GM15510 (cell line): ENCODE data around the gene ARHGEF4.

Experiments
- POLR2A ChIP-seq: IDR thresholded peaks from 3 replicates; pipeline ENCODE4 v1.6.1; 2011; ENCODE audit warnings: borderline replicate concordance; ENCODE audit not compliant: insufficient read length; ENCODE audit errors: extremely low read depth

The ARHGEF4 gene

DNA sequence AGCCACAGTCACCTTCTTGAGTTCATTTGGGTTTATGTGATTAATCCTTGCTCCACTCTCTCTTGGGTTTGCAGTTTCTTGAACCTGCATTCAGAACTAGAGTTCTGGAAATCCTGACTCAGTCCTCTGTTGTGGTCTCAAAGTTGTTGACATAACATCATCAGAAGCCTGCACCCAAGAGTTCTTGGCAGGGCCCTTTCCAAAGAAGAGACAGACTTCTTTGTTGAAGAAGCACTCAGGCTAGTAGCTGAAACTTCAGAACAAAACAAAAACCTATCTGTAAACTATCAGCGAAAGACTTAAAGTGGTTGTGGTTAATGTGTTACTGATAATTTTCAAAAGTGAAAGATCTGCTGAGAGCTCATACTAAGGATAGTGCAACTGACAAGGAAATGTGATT is 135.7 kb downstream of the ARHGEF4 start:
- no peak for TF ChIP-seq POLR2A

GRCh38 chr2:130975729-130976128 is 139.0 kb downstream of the ARHGEF4 start:
- no peak for TF ChIP-seq POLR2A

- no peak for TF ChIP-seq POLR2A
These were observed 140.0 kb downstream of the ARHGEF4 start for GRCh38 chr2:130976591-130977237.

GRCh38 chr2:130977461-130978050 is 140.8 kb downstream of the ARHGEF4 start:
- TF ChIP-seq POLR2A = no peak

DNA sequence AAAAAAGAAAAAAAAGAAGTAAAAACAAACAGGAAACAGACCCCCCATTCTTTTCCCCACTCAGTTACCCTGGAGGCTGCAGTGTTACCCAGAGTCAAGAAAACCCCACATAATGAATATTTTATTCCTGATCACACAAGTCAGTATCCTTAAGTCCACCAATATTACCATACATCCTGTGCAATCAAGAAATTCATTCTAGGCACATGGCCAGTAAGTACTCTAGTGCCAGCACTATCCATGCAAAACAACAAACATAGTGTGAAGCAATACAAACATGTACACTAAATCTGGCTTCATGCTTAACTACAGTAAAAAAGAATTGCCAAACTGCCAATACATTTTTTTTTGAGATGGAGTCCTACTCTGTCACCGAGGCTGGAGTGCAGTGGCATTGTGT is 145.0 kb downstream of the ARHGEF4 start:
- TF ChIP-seq POLR2A = no peak

GRCh38 chr2:130985206-130985780 is 148.6 kb downstream of the ARHGEF4 start:
- TF ChIP-seq POLR2A = no peak

- no peak for TF ChIP-seq POLR2A
These were observed 149.3 kb downstream of the ARHGEF4 start for GRCh38 chr2:130985831-130986649.

DNA sequence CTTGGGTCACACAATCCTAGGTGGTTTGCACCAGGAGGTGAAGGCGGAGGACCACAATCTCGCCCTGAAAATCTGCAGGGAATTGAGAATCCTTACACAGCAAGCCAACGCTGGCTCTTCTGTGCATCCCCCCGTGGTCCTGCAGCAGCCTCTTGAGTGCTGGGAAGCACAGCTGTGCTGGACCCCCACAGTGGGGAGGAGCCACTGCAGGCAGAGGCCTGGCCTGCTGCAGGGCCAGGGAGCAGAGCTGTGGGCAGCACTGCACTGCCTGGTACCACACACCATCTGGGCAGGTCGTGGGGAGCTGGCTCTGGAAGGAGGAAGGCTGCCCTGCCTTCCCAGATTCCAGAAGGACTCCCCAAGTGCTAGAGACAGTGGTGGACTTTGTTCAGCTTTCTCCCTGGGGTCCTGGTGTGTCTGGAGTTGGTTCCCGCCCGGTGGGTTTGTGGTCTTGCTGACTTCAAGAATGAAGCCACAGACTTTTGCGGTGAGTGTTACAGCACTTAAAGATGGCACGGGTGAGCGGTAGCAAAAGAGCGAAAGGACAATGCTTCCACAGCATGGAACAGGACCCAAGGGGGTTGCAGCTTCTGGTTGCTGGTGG is 150.3 kb downstream of the ARHGEF4 start:
- no peak for TF ChIP-seq POLR2A

- no peak for TF ChIP-seq POLR2A
These were observed 151.1 kb downstream of the ARHGEF4 start for GRCh38 chr2:130987519-130988425.

DNA sequence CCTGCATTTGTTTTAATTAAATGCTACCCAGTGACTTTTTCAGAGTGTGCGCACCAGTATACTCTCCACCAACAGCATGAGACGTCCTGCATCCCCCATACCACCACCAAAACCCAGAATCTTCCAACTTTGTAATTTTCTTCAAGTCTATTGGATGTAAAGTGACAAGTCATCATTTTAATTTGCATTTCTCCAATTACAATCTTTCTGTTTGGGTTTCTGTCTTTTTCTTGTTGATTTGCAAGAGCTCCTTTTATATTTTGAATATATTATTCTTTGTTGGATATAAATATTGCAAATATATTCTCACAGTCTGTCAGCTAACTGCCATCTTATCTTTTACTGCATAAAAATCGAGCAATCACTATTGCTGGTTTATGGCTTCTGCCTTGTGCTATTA is 160.0 kb downstream of the ARHGEF4 start:
- TF ChIP-seq POLR2A = no peak

DNA sequence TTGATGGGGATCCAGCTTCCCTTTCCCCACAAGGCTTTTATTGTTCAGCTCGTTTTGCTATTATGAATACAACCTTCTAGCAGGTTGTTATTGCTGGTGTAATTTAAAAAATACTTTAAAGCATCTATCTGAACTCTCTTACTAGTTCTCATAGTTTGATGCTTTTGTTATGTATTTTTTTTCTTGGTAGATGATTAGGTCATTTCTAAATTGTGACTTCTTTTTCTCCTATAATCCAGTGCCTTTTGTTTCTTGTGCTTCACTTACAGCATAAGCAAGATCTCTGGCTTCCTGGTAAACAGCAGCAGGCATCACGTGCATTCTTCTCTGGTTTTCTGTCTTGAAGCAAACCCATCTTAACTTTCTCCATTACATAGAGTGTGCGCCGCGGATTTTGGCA is 160.5 kb downstream of the ARHGEF4 start:
- TF ChIP-seq POLR2A = no peak

DNA sequence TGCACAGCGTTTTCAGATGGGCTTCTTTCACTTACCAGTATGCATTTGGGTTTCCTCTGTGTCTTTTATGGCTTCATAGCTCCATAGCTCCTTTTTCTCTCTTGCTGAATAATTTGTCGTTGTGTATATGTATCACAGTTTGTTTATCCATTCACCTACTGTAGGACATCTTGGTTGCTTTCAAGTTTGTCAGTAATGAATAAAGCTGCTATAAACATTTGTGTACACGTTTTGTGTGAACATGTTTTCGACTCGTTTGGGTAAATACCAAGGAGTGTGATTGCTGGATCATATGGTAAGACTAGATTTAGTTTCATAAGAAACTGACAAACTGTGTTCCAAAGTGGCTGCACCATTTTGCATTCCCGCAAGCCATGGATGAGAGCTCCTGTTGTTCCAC is 161.8 kb downstream of the ARHGEF4 start:
- TF ChIP-seq POLR2A = no peak

DNA sequence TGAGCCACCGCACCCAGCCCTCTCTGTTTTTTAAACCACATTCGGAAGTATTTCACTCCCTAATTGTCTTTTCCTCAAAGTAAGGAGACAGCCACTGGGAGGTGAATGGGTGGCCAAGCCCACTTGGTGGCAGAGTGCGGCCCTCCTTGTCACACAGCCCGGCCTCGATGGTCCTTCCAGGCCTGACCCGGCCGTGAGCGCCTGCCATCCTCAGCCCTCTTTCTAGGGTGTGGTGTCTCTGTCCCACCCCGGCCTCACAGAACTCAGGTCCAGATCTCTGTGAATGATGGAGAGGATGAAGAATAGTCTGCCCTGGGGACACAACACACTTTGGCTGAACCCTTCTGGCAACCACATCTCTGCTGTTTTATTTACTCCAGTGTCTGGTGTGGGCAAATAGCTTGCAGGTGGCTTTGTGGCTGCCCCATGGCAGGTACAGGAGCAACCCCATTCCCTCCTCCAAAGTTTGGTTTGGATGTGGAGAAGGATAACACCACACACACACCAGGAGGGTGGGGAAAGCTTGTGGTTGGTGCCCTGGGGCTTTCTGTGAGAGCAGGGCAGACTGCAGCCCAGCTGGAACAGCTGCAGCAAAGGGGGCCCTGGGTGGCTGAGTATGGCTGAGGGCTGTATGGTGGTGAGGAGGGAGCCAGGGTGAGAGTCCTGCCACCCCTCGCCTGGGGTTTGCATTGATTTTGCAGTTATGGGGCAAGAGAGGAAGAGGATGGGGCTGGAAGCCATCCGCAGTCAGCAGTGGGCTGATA is 167.9 kb downstream of the ARHGEF4 start:
- TF ChIP-seq POLR2A = no peak

DNA sequence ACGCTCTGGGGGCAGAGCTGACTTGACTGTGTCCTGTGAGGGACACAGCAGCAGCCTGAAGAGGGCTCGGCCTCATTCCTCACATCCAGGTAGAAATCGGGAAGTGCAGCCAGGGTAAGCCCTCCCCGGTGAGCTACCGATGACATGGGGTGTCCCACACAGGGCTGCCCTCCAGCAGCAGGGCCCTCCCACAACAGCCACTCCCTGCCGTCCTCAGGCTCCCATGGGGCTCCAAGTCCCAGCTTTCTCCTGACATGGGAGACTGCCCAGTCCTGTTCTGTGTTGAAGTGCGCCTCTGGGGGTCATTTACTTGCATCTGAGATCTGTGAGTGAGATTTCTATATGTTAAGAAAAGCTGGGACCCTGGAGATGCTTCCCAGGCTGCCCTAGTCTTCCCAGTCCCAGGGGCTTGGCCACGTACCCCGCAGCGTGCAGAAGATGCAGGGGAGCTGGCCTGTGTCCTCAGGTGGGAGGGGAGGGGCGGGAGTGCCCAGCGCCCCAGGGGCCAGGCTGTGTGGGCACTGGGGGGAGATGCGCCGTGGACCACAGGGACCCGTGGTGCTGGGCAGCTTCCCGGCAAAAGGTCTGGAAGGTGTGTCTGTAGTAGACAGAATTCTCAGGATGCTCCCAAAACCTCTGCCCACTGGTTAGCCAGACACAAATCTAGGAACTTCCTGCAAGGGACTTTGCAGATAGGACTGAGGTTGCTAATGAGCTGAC is 168.7 kb downstream of the ARHGEF4 start:
- TF ChIP-seq POLR2A = no peak

DNA sequence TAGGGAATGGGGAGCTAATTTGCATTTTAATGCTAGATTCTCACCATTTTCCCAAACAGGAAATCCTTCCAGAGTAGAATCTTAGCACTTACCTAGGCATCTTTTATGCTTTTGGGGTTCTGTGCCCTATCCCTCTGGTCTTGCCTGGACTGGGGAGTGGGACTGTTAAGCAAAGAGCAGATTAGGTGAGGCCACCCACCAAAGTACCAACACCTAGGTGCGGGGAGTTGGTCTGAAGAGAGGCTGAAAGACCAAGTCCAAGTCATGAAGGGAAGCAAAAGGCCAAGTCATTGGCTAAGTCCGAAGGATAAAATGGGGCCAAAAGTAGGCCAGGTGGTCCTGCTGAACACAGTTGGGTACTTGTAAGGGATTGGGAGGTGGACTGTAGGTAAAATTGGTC is 169.8 kb downstream of the ARHGEF4 start:
- no peak for TF ChIP-seq POLR2A
